ENCODE measurements around the gene MAN2B2.

MAN2B2 gene

DNA sequence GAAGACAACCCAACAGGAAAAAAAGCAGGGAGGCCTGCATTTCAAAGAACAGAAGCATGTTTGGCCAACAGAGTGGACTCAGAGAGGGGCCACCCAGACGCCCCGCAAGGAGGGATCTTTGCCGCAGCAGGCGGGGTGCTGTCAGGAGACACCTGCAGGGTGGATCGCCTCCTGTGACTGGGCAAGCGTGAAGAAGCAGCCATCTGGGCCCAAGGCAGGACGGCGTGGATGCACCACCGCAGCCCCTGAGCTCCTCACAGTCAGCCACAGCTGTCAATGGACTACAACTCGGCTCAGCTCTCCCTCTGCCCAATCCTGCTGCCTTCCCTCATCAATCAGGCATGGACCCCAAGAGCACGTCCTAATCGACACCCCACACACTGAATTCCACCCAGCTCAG, 32.0 kb upstream of the MAN2B2 start:
- Histone ChIP-seq H3K79me2 (ENCODE audit: low read length) (no peaks in the 10 kb centered on the region), H3K4me3 (ENCODE audit: low read length) (no peak overlapping the region), H3K9me3 (ENCODE audit: insufficient read depth, low read length) (no peaks in the 10 kb centered on the region), H3K4me2 (ENCODE audit: low read length) (no peak overlapping the region), H4K20me1 (ENCODE audit: insufficient read depth, low read length) (peaks cover 3% of the 10 kb centered on the region; the same call in 1 of the 2 replicates), H3K27me3 (ENCODE audit: low read depth, low read length) (peaks cover 2% of the 10 kb centered on the region; the same call in 1 of the 2 replicates), H3K36me3 (replicated peaks; ENCODE audit: low read depth, low read length) (no peaks in the 10 kb centered on the region), H3K4me1 (ENCODE audit: low read length) (no peaks in the 10 kb centered on the region), H3K9ac (ENCODE audit: low read length) (no peak overlapping the region), H2AFZ (ENCODE audit: low read depth, low read length) (no peak overlapping the region), H3K27ac (ENCODE audit: low read length) (no peak overlapping the region)
- TF ChIP-seq, protein P1, sequence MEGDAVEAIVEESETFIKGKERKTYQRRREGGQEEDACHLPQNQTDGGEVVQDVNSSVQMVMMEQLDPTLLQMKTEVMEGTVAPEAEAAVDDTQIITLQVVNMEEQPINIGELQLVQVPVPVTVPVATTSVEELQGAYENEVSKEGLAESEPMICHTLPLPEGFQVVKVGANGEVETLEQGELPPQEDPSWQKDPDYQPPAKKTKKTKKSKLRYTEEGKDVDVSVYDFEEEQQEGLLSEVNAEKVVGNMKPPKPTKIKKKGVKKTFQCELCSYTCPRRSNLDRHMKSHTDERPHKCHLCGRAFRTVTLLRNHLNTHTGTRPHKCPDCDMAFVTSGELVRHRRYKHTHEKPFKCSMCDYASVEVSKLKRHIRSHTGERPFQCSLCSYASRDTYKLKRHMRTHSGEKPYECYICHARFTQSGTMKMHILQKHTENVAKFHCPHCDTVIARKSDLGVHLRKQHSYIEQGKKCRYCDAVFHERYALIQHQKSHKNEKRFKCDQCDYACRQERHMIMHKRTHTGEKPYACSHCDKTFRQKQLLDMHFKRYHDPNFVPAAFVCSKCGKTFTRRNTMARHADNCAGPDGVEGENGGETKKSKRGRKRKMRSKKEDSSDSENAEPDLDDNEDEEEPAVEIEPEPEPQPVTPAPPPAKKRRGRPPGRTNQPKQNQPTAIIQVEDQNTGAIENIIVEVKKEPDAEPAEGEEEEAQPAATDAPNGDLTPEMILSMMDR (IDR thresholded peaks at IDR 0.05; ENCODE audit: low read depth, low read length), result no peak
- no peak for TF ChIP-seq EZH2phosphoT487 (IDR thresholded peaks at IDR 0.05; ENCODE audit: low read depth)

DNA sequence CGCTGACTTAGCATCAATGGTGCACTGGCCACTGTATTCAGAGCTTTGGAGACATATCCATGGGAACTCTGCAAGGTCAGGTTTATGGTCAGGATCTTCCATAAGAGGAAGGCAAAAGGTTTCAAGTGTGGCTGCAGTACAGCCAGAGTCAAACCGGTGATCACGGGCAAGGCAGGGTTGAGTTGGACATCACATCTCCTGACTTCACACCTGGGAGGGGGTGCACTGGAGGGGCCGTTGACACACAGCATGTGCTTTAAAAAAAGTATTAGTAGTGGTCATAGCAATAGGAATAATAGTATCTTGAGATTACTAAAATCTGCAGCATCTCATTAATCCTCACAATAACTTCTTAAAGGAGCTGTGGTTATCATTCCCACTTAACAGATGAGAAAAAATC, 28.9 kb upstream of the MAN2B2 start:
- Histone ChIP-seq H3K4me3 (ENCODE audit: low read length) (no peak overlapping the region), H3K4me2 (ENCODE audit: low read length) (no peak overlapping the region), H3K27me3 (ENCODE audit: low read depth, low read length) (peaks cover 2% of the 10 kb centered on the region; the same call in 1 of the 2 replicates), H3K9me3 (ENCODE audit: insufficient read depth, low read length) (no peaks in the 10 kb centered on the region), H3K79me2 (ENCODE audit: low read length) (no peaks in the 10 kb centered on the region), H4K20me1 (ENCODE audit: insufficient read depth, low read length) (peaks cover 3% of the 10 kb centered on the region), H2AFZ (ENCODE audit: low read depth, low read length) (no peak overlapping the region), H3K27ac (ENCODE audit: low read length) (no peak overlapping the region), H3K9ac (ENCODE audit: low read length) (no peak overlapping the region), H3K4me1 (ENCODE audit: low read length) (no peaks in the 10 kb centered on the region), H3K36me3 (replicated peaks; ENCODE audit: low read depth, low read length) (no peaks in the 10 kb centered on the region)
- TF ChIP-seq EZH2phosphoT487 (IDR thresholded peaks at IDR 0.05; ENCODE audit: low read depth), result no peak
- TF ChIP-seq, protein P1 (IDR thresholded peaks at IDR 0.05; ENCODE audit: low read depth, low read length), result no peak

DNA sequence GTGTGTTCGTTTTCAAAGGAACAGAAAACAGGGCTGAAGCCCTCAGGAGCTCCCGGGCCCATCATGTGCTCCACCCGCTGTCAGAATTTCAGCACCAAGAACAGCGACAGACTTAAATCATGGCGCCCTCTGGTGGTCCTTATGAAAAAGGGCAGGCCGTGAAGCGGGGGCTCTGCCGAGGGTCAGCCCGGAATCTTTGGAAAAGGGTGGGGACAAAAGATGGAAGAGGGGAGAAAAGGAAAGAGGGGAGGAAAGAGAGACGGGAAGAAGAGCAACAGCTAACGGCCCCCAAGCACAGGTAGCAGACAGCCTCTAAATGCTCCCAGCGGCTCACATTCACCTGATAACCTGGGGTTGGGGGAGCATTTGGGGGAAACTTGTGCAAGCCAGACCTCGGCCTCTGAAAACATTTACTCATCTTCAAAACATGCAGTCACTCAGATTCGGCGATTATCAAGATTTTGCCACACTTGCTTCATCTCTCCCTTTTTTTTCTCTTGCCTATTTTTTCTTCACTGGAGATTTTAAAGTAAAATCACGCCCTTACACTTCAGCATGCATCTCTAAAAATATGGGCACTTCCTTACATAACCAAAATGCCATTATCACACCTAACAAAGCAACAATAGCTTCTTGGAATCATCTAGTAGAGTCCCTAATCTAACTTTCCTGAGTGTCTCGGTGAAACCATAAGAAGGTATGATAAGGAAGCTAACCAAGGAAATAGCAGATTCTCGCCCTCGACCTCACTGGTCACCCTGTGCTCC, 28.1 kb upstream of the MAN2B2 start:
- Histone ChIP-seq H3K4me2 (ENCODE audit: low read length) (no peak overlapping the region), H3K79me2 (ENCODE audit: low read length) (no peaks in the 10 kb centered on the region), H3K9ac (ENCODE audit: low read length) (no peak overlapping the region), H3K36me3 (replicated peaks; ENCODE audit: low read depth, low read length) (no peaks in the 10 kb centered on the region), H3K4me1 (ENCODE audit: low read length) (no peaks in the 10 kb centered on the region), H3K27me3 (ENCODE audit: low read depth, low read length) (peaks cover 2% of the 10 kb centered on the region; the same call in 1 of the 2 replicates), H2AFZ (ENCODE audit: low read depth, low read length) (no peak overlapping the region), H3K27ac (ENCODE audit: low read length) (no peak overlapping the region), H3K4me3 (ENCODE audit: low read length) (no peak overlapping the region), H3K9me3 (ENCODE audit: insufficient read depth, low read length) (no peaks in the 10 kb centered on the region), H4K20me1 (ENCODE audit: insufficient read depth, low read length) (peaks cover 3% of the 10 kb centered on the region)
- no peak for TF ChIP-seq EZH2phosphoT487 (IDR thresholded peaks at IDR 0.05; ENCODE audit: low read depth)
- TF ChIP-seq, protein P1 (IDR thresholded peaks at IDR 0.05; ENCODE audit: low read depth, low read length), result peak; percentile 93

DNA sequence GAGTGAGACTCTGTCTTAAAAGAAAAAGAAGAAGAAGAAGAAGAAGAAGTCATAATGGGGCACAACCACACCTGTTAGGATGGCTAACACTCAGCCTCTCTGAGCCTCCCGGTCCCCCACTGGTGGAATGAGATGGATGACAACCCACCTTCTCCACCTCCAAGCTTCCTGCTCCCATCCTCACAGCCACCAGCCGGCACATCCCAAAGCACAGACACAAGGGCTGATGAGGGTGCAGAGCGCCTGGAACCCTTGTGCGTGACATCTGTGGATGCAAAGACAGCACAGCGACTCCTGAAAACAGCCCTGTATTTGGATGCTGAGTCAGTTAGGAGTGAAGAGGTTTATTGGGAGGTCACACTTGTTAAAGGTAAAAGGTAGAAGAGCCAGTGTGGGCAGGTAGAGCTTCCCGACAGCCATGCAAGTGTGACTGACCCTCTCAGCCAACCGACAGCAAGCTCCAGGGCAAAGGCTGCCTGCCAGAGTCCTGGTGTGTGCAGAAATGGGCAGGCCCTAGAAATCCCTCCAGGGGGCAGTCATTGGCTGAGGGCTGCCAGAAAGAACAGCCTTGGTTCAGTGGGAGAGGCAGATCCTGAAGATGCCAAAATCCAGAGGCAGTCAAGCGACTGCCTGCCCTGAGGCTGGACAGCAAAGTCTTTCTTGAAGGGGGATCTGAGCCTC, 26.6 kb upstream of the MAN2B2 start:
- Histone ChIP-seq H4K20me1 (ENCODE audit: insufficient read depth, low read length) (peaks cover 3% of the 10 kb centered on the region), H3K79me2 (ENCODE audit: low read length) (no peaks in the 10 kb centered on the region), H3K4me3 (ENCODE audit: low read length) (no peak overlapping the region), H3K27ac (ENCODE audit: low read length) (no peak overlapping the region), H3K9me3 (ENCODE audit: insufficient read depth, low read length) (no peaks in the 10 kb centered on the region), H3K27me3 (ENCODE audit: low read depth, low read length) (peaks cover 2% of the 10 kb centered on the region; the same call in 1 of the 2 replicates), H3K4me1 (ENCODE audit: low read length) (no peaks in the 10 kb centered on the region), H3K4me2 (ENCODE audit: low read length) (no peak overlapping the region), H2AFZ (ENCODE audit: low read depth, low read length) (no peak overlapping the region), H3K36me3 (replicated peaks; ENCODE audit: low read depth, low read length) (no peaks in the 10 kb centered on the region), H3K9ac (ENCODE audit: low read length) (no peak overlapping the region)
- TF ChIP-seq, protein P1 (IDR thresholded peaks at IDR 0.05; ENCODE audit: low read depth, low read length), result no peak
- TF ChIP-seq EZH2phosphoT487 (IDR thresholded peaks at IDR 0.05; ENCODE audit: low read depth), result no peak
